H9 (cell line): ENCODE results near the gene NEXN. TPM values are rescaled to one million over a fixed set of nuclear protein-coding genes. Genes with fewer than 3 reads are reported as not detected.

Source experiments
- DNase-seq: peaks from one replicate; pipeline ENCODE4 v3.0.0-alpha.2; 2017
- H2AFZ ChIP-seq: one replicate; pipeline ENCODE4 v1.6.1; 2013; ENCODE audit warnings: mild to moderate bottlenecking, low read length, control low read depth, moderate library complexity
- H2AK5ac ChIP-seq: 2 replicates; pipeline ENCODE4 v1.6.1; 2013; ENCODE audit warnings: low read length, control low read depth, mixed read lengths; ENCODE audit not compliant: insufficient read length
- H2BK120ac ChIP-seq: one replicate; pipeline ENCODE4 v1.6.1; 2013; ENCODE audit warnings: low read depth, mild to moderate bottlenecking, low read length, control low read depth, inconsistent platforms; ENCODE audit not compliant: poor library complexity, severe bottlenecking
- H2BK12ac ChIP-seq: 2 replicates; pipeline ENCODE4 v1.6.1; 2013; ENCODE audit warnings: low read length, control low read depth, mixed read lengths, low read depth; ENCODE audit not compliant: insufficient read length
- H2BK15ac ChIP-seq: 2 replicates; pipeline ENCODE4 v1.6.1; 2013; ENCODE audit warnings: low read depth, low read length, control low read depth
- H2BK20ac ChIP-seq: one replicate; pipeline ENCODE4 v1.6.1; 2013; ENCODE audit warnings: low read depth, mild to moderate bottlenecking, low read length, control low read depth, inconsistent platforms; ENCODE audit not compliant: poor library complexity, severe bottlenecking
- H2BK5ac ChIP-seq: 2 replicates; pipeline ENCODE4 v1.6.1; 2013; ENCODE audit warnings: low read length, control low read depth, mixed read lengths; ENCODE audit not compliant: insufficient read length
- H3K14ac ChIP-seq: 2 replicates; pipeline ENCODE4 v1.6.1; 2013; ENCODE audit warnings: low read length, control low read depth; ENCODE audit not compliant: insufficient read depth
- H3K18ac ChIP-seq: 2 replicates; pipeline ENCODE4 v1.6.1; 2013; ENCODE audit warnings: low read depth, mild to moderate bottlenecking, mixed read lengths, low read length, control low read depth; ENCODE audit not compliant: insufficient read length
- H3K23ac ChIP-seq: 2 replicates; pipeline ENCODE4 v1.6.1; 2013; ENCODE audit warnings: low read length, control low read depth, mixed read lengths, low read depth; ENCODE audit not compliant: insufficient read length
- H3K23me2 ChIP-seq: 2 replicates; pipeline ENCODE4 v1.6.1; 2013; ENCODE audit warnings: low read depth, mild to moderate bottlenecking, mixed read lengths, low read length, control low read depth; ENCODE audit not compliant: insufficient read length, poor library complexity, severe bottlenecking
- H3K27ac ChIP-seq: 2 replicates; pipeline ENCODE4 v1.5.1; 2013; ENCODE audit warnings: low read length, control low read depth, mixed read lengths, low read depth; ENCODE audit not compliant: insufficient read length
- H3K27me3 ChIP-seq: 2 replicates; pipeline ENCODE4 v1.6.1; 2013; ENCODE audit warnings: low read length, control low read depth, inconsistent platforms; ENCODE audit not compliant: insufficient read depth
- H3K4ac ChIP-seq: 2 replicates; pipeline ENCODE4 v1.6.1; 2013; ENCODE audit warnings: low read depth, mild to moderate bottlenecking, control low read depth, inconsistent platforms, low read length, moderate library complexity
- H3K4me1 ChIP-seq: 2 replicates; pipeline ENCODE4 v1.6.1; 2013; ENCODE audit warnings: low read length, control low read depth, inconsistent platforms; ENCODE audit not compliant: insufficient read depth
- H3K4me2 ChIP-seq: 2 replicates; pipeline ENCODE4 v1.6.1; 2013; ENCODE audit warnings: low read length, control low read depth, mixed read lengths; ENCODE audit not compliant: insufficient read length, insufficient read depth
- H3K56ac ChIP-seq: 2 replicates; pipeline ENCODE4 v1.6.1; 2013; ENCODE audit warnings: low read depth, mild to moderate bottlenecking, mixed read lengths, low read length, control low read depth; ENCODE audit not compliant: insufficient read length
- H3K79me1 ChIP-seq: 2 replicates; pipeline ENCODE4 v1.6.1; 2013; ENCODE audit warnings: low read depth, mild to moderate bottlenecking, moderate library complexity, low read length, control low read depth, inconsistent platforms; ENCODE audit not compliant: insufficient read depth, poor library complexity, severe bottlenecking
- H3K79me2 ChIP-seq: 2 replicates; pipeline ENCODE4 v1.6.1; 2013; ENCODE audit warnings: low read length, control low read depth, inconsistent platforms; ENCODE audit not compliant: insufficient read depth
- H3K9ac ChIP-seq: 2 replicates; pipeline ENCODE4 v1.6.1; 2013; ENCODE audit warnings: low read length, control low read depth, mixed read lengths; ENCODE audit not compliant: insufficient read length; ENCODE audit errors: extremely low read depth
- H3K9me3 ChIP-seq: one replicate; pipeline ENCODE4 v1.6.1; 2013; ENCODE audit warnings: low read depth, low read length, inconsistent platforms; ENCODE audit not compliant: control insufficient read depth
- H3T11ph ChIP-seq: one replicate; pipeline ENCODE4 v1.6.1; 2013; ENCODE audit warnings: mild to moderate bottlenecking, low read length, control low read depth, inconsistent platforms
- H4K20me1 ChIP-seq: one replicate; pipeline ENCODE4 v1.6.1; 2013; ENCODE audit not compliant: control insufficient read depth, insufficient read length, insufficient read depth
- H4K5ac ChIP-seq: 2 replicates; pipeline ENCODE4 v1.6.1; 2013; ENCODE audit warnings: low read depth, mild to moderate bottlenecking, mixed read lengths, low read length, control low read depth; ENCODE audit not compliant: insufficient read length
- H4K8ac ChIP-seq: replicated peaks from 2 replicates; pipeline ENCODE4 v1.6.1; 2013; ENCODE audit warnings: low read length, control low read depth, mixed read lengths, low read depth; ENCODE audit not compliant: insufficient read length
- H4K91ac ChIP-seq: 2 replicates; pipeline ENCODE4 v1.6.1; 2013; ENCODE audit warnings: low read depth, mild to moderate bottlenecking, moderate library complexity, mixed read lengths, low read length, control low read depth; ENCODE audit not compliant: insufficient read length
- H3K27ac Mint-ChIP-seq, 3 experiments: 2 replicates in 2 of 3; 3 replicates in 1 of 3; pipeline ENCODE4 v1.8.0; 2020 to 2021; ENCODE audit warnings: mixed read lengths in 3 of 3, mild to moderate bottlenecking in 1 of 3, moderate library complexity in 1 of 3
- H3K27me3 Mint-ChIP-seq: 2 replicates; pipeline ENCODE4 v1.8.0; 2021; ENCODE audit warnings: low read depth, mild to moderate bottlenecking, moderate library complexity, mixed read lengths
- H3K36me3 Mint-ChIP-seq, 3 experiments: 2 replicates in 2 of 3; 3 replicates in 1 of 3; pipeline ENCODE4 v1.8.0; 2020 to 2021; ENCODE audit warnings: low read depth in 3 of 3, mixed read lengths in 3 of 3; ENCODE audit not compliant: insufficient read depth in 1 of 3
- H3K4me1 Mint-ChIP-seq, 2 experiments: 2 replicates each; pipeline ENCODE4 v1.8.0; 2020; ENCODE audit warnings: mixed read lengths in 2 of 2
- H3K4me3 Mint-ChIP-seq, 2 experiments: 2 replicates in 1 of 2; 3 replicates in 1 of 2; pipeline ENCODE4 v1.8.0; 2020 to 2021; ENCODE audit warnings: mild to moderate bottlenecking in 2 of 2, mixed read lengths in 2 of 2, moderate library complexity in 1 of 2
- H3K9me3 Mint-ChIP-seq, 2 experiments: 2 replicates in 1 of 2; 3 replicates in 1 of 2; pipeline ENCODE4 v1.8.0; 2020; ENCODE audit warnings: mild to moderate bottlenecking in 2 of 2, mixed read lengths in 2 of 2, moderate library complexity in 1 of 2
- WGBS: extraction: QIAGEN DNeasy Blood & Tissue Kit; methylation state at CpG from one replicate; pipeline ENCODE4 v1.1.7; 2013; ENCODE audit warnings: missing lambda C conversion rate, low lambda C conversion rate, mixed read lengths; ENCODE audit not compliant: insufficient read length; ENCODE audit errors: extremely low coverage; 5-methylcytosine and 5-hydroxymethylcytosine counted together
- total RNA-seq: library from RNA; stranded (reverse); gene quantifications from 2 replicates; pipeline ENCODE4 v1.2.1, GENCODE V29; 2021
- TF ChIP-seq, protein P1 (sequence below): fragments of 200-600 bp; sonication (generic); conservative IDR thresholded peaks from 3 replicates; pipeline ENCODE4 v1.8.0; 2021; ENCODE audit warnings: antibody characterized with exemption, mild to moderate bottlenecking

NEXN gene
- total RNA-seq, 1 experiment from 2014 or later: 3.2 TPM

DNA sequence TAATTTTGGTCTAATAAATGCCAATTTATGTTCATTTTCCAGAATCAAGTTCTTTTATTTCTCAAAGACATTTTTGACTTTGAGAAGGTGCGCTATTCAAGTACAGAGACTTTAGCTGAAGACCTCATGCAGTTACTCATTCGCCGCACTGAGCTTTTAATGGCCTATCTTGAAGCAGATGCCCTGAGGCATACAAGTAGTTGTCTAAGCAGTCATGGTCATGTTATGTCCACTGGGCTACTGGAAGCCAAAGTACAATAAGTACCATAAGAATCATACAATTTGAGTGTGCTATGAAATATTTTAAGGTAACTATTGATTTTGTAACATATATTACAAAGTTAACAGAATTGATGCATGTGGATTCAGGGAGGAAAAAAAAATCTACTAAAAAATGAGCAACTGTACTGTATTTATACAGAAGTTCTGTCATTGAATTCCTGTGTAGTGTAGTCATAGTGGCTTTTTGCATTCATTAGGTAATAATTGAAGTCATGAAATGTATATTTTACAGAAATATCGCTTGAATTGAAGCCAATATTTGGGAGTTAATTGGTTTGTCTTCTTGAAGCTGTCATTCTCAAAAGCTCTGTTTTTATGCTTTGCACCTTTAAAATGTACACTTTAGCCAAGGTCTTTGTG is 13.5 kb upstream of the NEXN start:
- Histone ChIP-seq H2BK20ac (no peak overlapping the region), H3K56ac (no peak overlapping the region), H3K79me1 (no peaks in the 10 kb centered on the region), H3T11ph (no peak overlapping the region), H3K79me2 (no peaks in the 10 kb centered on the region), H4K91ac (no peak overlapping the region), H3K23ac (no peak overlapping the region), H2BK12ac (no peak overlapping the region), H2BK5ac (no peak overlapping the region), H3K14ac (no peak overlapping the region), H2AFZ (no peak overlapping the region), H2BK15ac (no peak overlapping the region), H3K9me3 (no peaks in the 10 kb centered on the region), H4K8ac (no peak overlapping the region), H3K27me3 (no peaks in the 10 kb centered on the region), H2BK120ac (no peak overlapping the region), H4K5ac (no peak overlapping the region), H3K27ac (no peak overlapping the region), H2AK5ac (no peak overlapping the region), H3K4ac (no peak overlapping the region), H3K4me1 (no peaks in the 10 kb centered on the region), H4K20me1 (no peaks in the 10 kb centered on the region), H3K18ac (no peak overlapping the region), H3K4me2 (no peak overlapping the region), H3K23me2 (no peaks in the 10 kb centered on the region), H3K9ac (no peak overlapping the region)
- Mint-ChIP-seq H3K4me1 (no peaks in the 10 kb centered on the region), H3K27me3 (no peaks in the 10 kb centered on the region), H3K9me3 (no peaks in the 10 kb centered on the region), H3K36me3 (peaks cover 0 to 4% (median 0%) of the 10 kb centered on the region in 3 experiments; a peak in 1 of 7 replicates), H3K4me3 (no peak overlapping the region), H3K27ac (no peak overlapping the region)
- TF ChIP-seq, protein P1, sequence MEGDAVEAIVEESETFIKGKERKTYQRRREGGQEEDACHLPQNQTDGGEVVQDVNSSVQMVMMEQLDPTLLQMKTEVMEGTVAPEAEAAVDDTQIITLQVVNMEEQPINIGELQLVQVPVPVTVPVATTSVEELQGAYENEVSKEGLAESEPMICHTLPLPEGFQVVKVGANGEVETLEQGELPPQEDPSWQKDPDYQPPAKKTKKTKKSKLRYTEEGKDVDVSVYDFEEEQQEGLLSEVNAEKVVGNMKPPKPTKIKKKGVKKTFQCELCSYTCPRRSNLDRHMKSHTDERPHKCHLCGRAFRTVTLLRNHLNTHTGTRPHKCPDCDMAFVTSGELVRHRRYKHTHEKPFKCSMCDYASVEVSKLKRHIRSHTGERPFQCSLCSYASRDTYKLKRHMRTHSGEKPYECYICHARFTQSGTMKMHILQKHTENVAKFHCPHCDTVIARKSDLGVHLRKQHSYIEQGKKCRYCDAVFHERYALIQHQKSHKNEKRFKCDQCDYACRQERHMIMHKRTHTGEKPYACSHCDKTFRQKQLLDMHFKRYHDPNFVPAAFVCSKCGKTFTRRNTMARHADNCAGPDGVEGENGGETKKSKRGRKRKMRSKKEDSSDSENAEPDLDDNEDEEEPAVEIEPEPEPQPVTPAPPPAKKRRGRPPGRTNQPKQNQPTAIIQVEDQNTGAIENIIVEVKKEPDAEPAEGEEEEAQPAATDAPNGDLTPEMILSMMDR: no peak
- WGBS: no CpG with 5 or more reads among the region's 4 CpGs
- DNase-seq: no peak
